Neural progenitor cell (in vitro differentiated cells): Measurements from ENCODE around the gene TEX101. TPM values are rescaled to one million over a fixed set of nuclear protein-coding genes. Genes with fewer than 3 reads are reported as not detected.
A peak's percentile ranks its signal among the peaks of the same experiment; 100 is the strongest.

ENCODE experiments used
- DNase-seq: peaks from one replicate; pipeline ENCODE4 v3.0.0-alpha.2; 2016; ENCODE audit warnings: low spot score
- H2AFZ ChIP-seq: fragments of 200-600 bp; sonication (generic); replicated peaks from 2 replicates; pipeline ENCODE4 v1.6.1; 2016; ENCODE audit warnings: antibody characterized with exemption
- H3F3A ChIP-seq: fragments of 200-600 bp; sonication (generic); 2 replicates; pipeline ENCODE4 v1.6.1; 2016; ENCODE audit warnings: antibody characterized with exemption, low read depth
- H3K27ac ChIP-seq: fragments of 200-600 bp; sonication (generic); 2 replicates; pipeline ENCODE4 v1.5.1; 2016; ENCODE audit warnings: mild to moderate bottlenecking
- H3K27me3 ChIP-seq: fragments of 200-600 bp; sonication (generic); 2 replicates; pipeline ENCODE4 v1.6.1; 2016; ENCODE audit warnings: mild to moderate bottlenecking, moderate library complexity
- H3K36me3 ChIP-seq: fragments of 200-600 bp; sonication (generic); 2 replicates; pipeline ENCODE4 v1.5.1; 2016
- H3K4me1 ChIP-seq: fragments of 200-600 bp; sonication (generic); 2 replicates; pipeline ENCODE4 v1.6.1; 2016; ENCODE audit warnings: mixed run types
- H3K4me2 ChIP-seq: fragments of 200-600 bp; sonication (generic); 2 replicates; pipeline ENCODE4 v1.6.1; 2016
- H3K4me3 ChIP-seq: fragments of 200-600 bp; sonication (generic); 2 replicates; pipeline ENCODE4 v1.5.1; 2016
- H3K79me2 ChIP-seq: fragments of 200-600 bp; sonication (generic); 2 replicates; pipeline ENCODE4 v1.6.1; 2016; ENCODE audit warnings: low read depth
- H3K9ac ChIP-seq: fragments of 200-600 bp; sonication (generic); 2 replicates; pipeline ENCODE4 v1.6.1; 2016
- H3K9me3 ChIP-seq: fragments of 200-600 bp; sonication (generic); 2 replicates; pipeline ENCODE4 v1.5.1; 2016; ENCODE audit warnings: low read depth
- H4K20me1 ChIP-seq: fragments of 200-600 bp; sonication (generic); 2 replicates; pipeline ENCODE4 v1.6.1; 2016; ENCODE audit warnings: low read depth
- H3K27ac Mint-ChIP-seq: 3 replicates; pipeline ENCODE4 v1.8.0; 2021; ENCODE audit warnings: mixed read lengths
- H3K27me3 Mint-ChIP-seq: 2 replicates; pipeline ENCODE4 v1.8.0; 2022; ENCODE audit warnings: low read depth, mild to moderate bottlenecking, inconsistent platforms, moderate library complexity, mixed read lengths; ENCODE audit not compliant: insufficient read depth
- H3K36me3 Mint-ChIP-seq: 3 replicates; pipeline ENCODE4 v1.8.0; 2021; ENCODE audit warnings: mixed read lengths
- H3K4me1 Mint-ChIP-seq: 3 replicates; pipeline ENCODE4 v1.8.0; 2021; ENCODE audit warnings: mixed read lengths
- H3K4me3 Mint-ChIP-seq: 3 replicates; pipeline ENCODE4 v1.8.0; 2021; ENCODE audit warnings: mild to moderate bottlenecking, moderate library complexity, mixed read lengths
- H3K9me3 Mint-ChIP-seq: 3 replicates; pipeline ENCODE4 v1.8.0; 2020; ENCODE audit warnings: mixed read lengths
- CTCF ChIP-seq: fragments of 200-600 bp; sonication (generic); IDR thresholded peaks from 2 replicates; pipeline ENCODE4 v1.5.1; 2017; ENCODE audit warnings: antibody characterized with exemption, mild to moderate bottlenecking
- EZH2 ChIP-seq: fragments of 200-600 bp; sonication (generic); IDR thresholded peaks from 2 replicates; pipeline ENCODE4 v1.6.1; 2017; ENCODE audit warnings: antibody characterized with exemption, mild to moderate bottlenecking, moderate library complexity
- EZH2phosphoT487 ChIP-seq: fragments of 200-600 bp; sonication (generic); IDR thresholded peaks from 2 replicates; pipeline ENCODE4 v1.6.1; 2017; ENCODE audit warnings: antibody characterized with exemption
- total RNA-seq: library from RNA; depleted of rRNA; stranded (reverse); fragments of >200 nt; gene quantifications from 2 replicates; pipeline ENCODE4 v1.2.3, GENCODE V29; 2015; ENCODE audit warnings: low replicate concordance

TEX101 gene
- total RNA-seq, 1 donor from 2014 or later, result not detected

GRCh38 chr19:43446746-43447489 is 32.2 kb downstream of the TEX101 start:
- Histone ChIP-seq H2AFZ (peak overlapping the region; percentile 96), H3F3A (no peaks in the 10 kb centered on the region), H3K9ac (no peak overlapping the region), H3K36me3 (no peaks in the 10 kb centered on the region), H3K9me3 (no peaks in the 10 kb centered on the region), H3K27me3 (no peaks in the 10 kb centered on the region), H3K4me3 (no peak overlapping the region), H3K27ac (no peak overlapping the region), H3K4me1 (no peaks in the 10 kb centered on the region), H3K79me2 (no peaks in the 10 kb centered on the region), H4K20me1 (no peaks in the 10 kb centered on the region), H3K4me2 (no peak overlapping the region)
- peak; percentile 84 for DNase-seq
- H3K27me3 Mint-ChIP-seq, result peaks cover 3% of the 10 kb centered on the region
- peak overlapping the region; percentile 62 for H3K27ac Mint-ChIP-seq
- no peaks in the 10 kb centered on the region for H3K9me3 Mint-ChIP-seq
- H3K4me3 Mint-ChIP-seq, result no peak overlapping the region
- TF ChIP-seq CTCF (peak; percentile 94), EZH2 (no peak)
- no peaks in the 10 kb centered on the region for H3K4me1 Mint-ChIP-seq
- H3K36me3 Mint-ChIP-seq, result no peaks in the 10 kb centered on the region

- Mint-ChIP-seq H3K4me3 (no peak overlapping the region), H3K36me3 (no peaks in the 10 kb centered on the region), H3K27ac (no peak overlapping the region), H3K9me3 (peaks cover 5% of the 10 kb centered on the region), H3K27me3 (peaks cover 3% of the 10 kb centered on the region), H3K4me1 (no peaks in the 10 kb centered on the region)
- Histone ChIP-seq H3K36me3 (no peaks in the 10 kb centered on the region), H4K20me1 (no peaks in the 10 kb centered on the region), H2AFZ (no peak overlapping the region), H3K4me1 (no peaks in the 10 kb centered on the region), H3K9ac (no peak overlapping the region), H3K79me2 (no peaks in the 10 kb centered on the region), H3K9me3 (no peaks in the 10 kb centered on the region), H3K27me3 (no peaks in the 10 kb centered on the region), H3K27ac (no peak overlapping the region), H3K4me2 (no peak overlapping the region), H3K4me3 (no peak overlapping the region), H3F3A (no peaks in the 10 kb centered on the region)
- DNase-seq, result no peak
- no peak for TF ChIP-seq EZH2
- TF ChIP-seq EZH2phosphoT487, result no peak
- no peak for TF ChIP-seq CTCF
These were observed 33.0 kb downstream of the TEX101 start for GRCh38 chr19:43447655-43448054.

GRCh38 chr19:43450545-43450997 is 35.9 kb downstream of the TEX101 start:
- peaks cover 6% of the 10 kb centered on the region for H3K9me3 Mint-ChIP-seq
- no peak overlapping the region for H3K9ac ChIP-seq
- H3K79me2 ChIP-seq, result no peaks in the 10 kb centered on the region
- H3K4me1 ChIP-seq, result no peaks in the 10 kb centered on the region
- H3K4me3 Mint-ChIP-seq, result no peak overlapping the region
- H3K27me3 ChIP-seq, result no peaks in the 10 kb centered on the region
- TF ChIP-seq EZH2 (no peak), CTCF (no peak), EZH2phosphoT487 (no peak)
- H2AFZ ChIP-seq, result no peak overlapping the region
- no peak overlapping the region for H3K27ac Mint-ChIP-seq
- no peak overlapping the region for H3K4me3 ChIP-seq
- H3K27me3 Mint-ChIP-seq, result peaks cover 3% of the 10 kb centered on the region
- H3K9me3 ChIP-seq, result no peaks in the 10 kb centered on the region
- no peaks in the 10 kb centered on the region for H4K20me1 ChIP-seq
- H3K4me2 ChIP-seq, result no peak overlapping the region
- no peaks in the 10 kb centered on the region for H3K36me3 Mint-ChIP-seq
- no peaks in the 10 kb centered on the region for H3F3A ChIP-seq
- no peak for DNase-seq
- no peaks in the 10 kb centered on the region for H3K36me3 ChIP-seq
- no peak overlapping the region for H3K27ac ChIP-seq
- H3K4me1 Mint-ChIP-seq, result no peaks in the 10 kb centered on the region
